Thoracic aorta (tissue), 2 donors: ENCODE measurements around the gene SUSD4. TPM values are rescaled to one million over a fixed set of nuclear protein-coding genes. Genes with fewer than 3 reads are reported as not detected.
"Not testable (repeated sequence)": the region's sequence is repeated elsewhere in the genome, so short reads cannot be mapped to it uniquely, and the experiment has no call there.

ENCODE experiments used
- ATAC-seq: fragments of 150-250 bp; one replicate; pipeline ENCODE4 v1.8.0; 2017; ENCODE audit warnings: low read depth; ENCODE audit not compliant: insufficient number of reproducible peaks, low FRiP score
- DNase-seq: peaks from one replicate; pipeline ENCODE4 v3.0.0-alpha.2; 2020; ENCODE audit warnings: low spot score
- H3K27ac ChIP-seq, 2 donors: fragments of 200-600 bp; sonication (generic); 1 replicate in 1 of 2; 2 replicates in 1 of 2; pipeline ENCODE4 v1.5.1; 2016; ENCODE audit warnings: mild to moderate bottlenecking in 2 of 2, moderate library complexity in 2 of 2
- H3K27me3 ChIP-seq: fragments of 200-600 bp; sonication (generic); replicated peaks from 2 replicates; pipeline ENCODE4 v1.6.0; 2016; ENCODE audit warnings: mild to moderate bottlenecking; ENCODE audit not compliant: insufficient read depth
- H3K36me3 ChIP-seq: fragments of 200-600 bp; sonication (generic); one replicate; pipeline ENCODE4 v1.5.1; 2016
- H3K4me1 ChIP-seq, 2 donors: fragments of 200-600 bp; sonication (generic); 1 replicate in 1 of 2; 2 replicates in 1 of 2; pipeline versions ENCODE4 v1.5.1 to v1.6.0; 2016; ENCODE audit warnings: low read depth in 2 of 2, mild to moderate bottlenecking in 1 of 2; ENCODE audit not compliant: control insufficient read depth in 1 of 2
- H3K4me3 ChIP-seq: fragments of 200-600 bp; sonication (generic); 2 replicates; pipeline ENCODE4 v1.5.1; 2016; ENCODE audit warnings: mild to moderate bottlenecking
- H3K9me3 ChIP-seq: fragments of 200-600 bp; sonication (generic); 2 replicates; pipeline ENCODE4 v1.5.1; 2016
- CTCF ChIP-seq: fragments of 200-600 bp; sonication (generic); IDR thresholded peaks from one replicate; pipeline ENCODE4 v1.5.1; 2019; ENCODE audit warnings: antibody characterized with exemption
- total RNA-seq, 2 donors: library from RNA; depleted of rRNA; stranded (reverse); fragments of >200 nt; gene quantifications; one replicate each; pipeline versions ENCODE4 v1.1.0 to v1.2.3, GENCODE V29; 2016

SUSD4 gene
- total RNA-seq, 2 donors from 2014 or later, result 1.6 TPM; not detected in 1

DNA sequence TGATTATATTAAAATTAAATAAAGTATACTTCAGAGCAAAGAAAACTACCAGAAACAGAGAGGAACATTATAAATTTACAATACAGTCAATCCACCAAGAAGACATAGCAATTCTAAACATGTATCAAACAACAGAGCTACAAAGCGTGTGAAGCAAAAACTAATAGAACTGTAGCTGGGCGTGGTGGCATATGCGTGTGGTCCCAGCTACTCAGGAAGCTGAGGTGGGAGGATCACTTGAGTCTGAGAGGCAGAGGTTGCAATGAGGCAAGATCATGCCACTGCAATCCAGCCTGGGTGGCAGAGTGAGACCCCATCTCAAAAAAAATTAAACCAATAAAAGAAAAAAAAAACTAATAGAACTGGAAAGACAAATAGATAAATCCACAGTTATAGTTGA lies 41.5 kb upstream of the SUSD4 start:
- DNase-seq, result no peak
- H3K9me3 ChIP-seq, result no peaks in the 10 kb centered on the region
- no peak for ATAC-seq
- no peak overlapping the region for H3K27ac ChIP-seq
- TF ChIP-seq CTCF, result no peak
- H3K27me3 ChIP-seq, result no peaks in the 10 kb centered on the region
- no peaks in the 10 kb centered on the region for H3K36me3 ChIP-seq
- no peaks in the 10 kb centered on the region for H3K4me1 ChIP-seq
- H3K4me3 ChIP-seq, result no peak overlapping the region

DNA sequence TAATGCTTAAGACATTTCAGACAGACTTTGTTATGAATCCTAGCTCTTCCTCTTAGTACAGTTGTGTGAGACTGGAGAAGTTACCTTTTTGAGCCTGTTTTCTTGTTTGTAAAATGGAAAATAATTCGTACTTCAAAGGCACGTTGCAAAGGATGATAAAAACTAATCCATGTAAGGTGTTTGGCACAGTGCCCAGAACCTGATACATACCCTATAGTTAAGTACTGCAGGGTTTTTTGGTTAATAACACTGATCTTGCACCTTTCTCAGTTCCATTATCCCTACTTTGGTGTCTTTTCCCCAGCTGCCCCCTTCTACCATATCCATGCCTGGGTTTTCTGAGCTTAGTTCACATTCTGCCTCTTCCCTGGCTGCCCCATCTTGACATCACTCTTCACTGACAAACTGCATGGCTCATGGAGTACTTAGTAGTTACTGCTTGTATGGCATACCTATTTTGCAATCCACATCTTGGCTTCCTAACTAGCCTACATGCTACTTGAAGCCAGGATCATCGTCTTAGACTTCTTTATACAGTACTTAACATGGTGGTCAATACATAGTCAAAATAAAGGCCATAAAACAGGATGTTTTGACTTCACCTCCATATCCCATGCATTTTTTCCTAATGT lies 39.3 kb upstream of the SUSD4 start:
- no peak overlapping the region for H3K4me3 ChIP-seq
- ATAC-seq (no peak), DNase-seq (no peak)
- no peak for TF ChIP-seq CTCF
- no peak overlapping the region for H3K27ac ChIP-seq
- no peaks in the 10 kb centered on the region for H3K27me3 ChIP-seq
- no peaks in the 10 kb centered on the region for H3K9me3 ChIP-seq
- no peaks in the 10 kb centered on the region for H3K36me3 ChIP-seq
- no peaks in the 10 kb centered on the region for H3K4me1 ChIP-seq

GRCh38 chr1:223402790-223403142 lies 38.8 kb upstream of the SUSD4 start:
- Histone ChIP-seq H3K9me3 (no peaks in the 10 kb centered on the region), H3K4me3 (no peak overlapping the region), H3K27ac (no peak overlapping the region), H3K4me1 (no peaks in the 10 kb centered on the region), H3K27me3 (no peaks in the 10 kb centered on the region), H3K36me3 (no peaks in the 10 kb centered on the region)
- no peak for TF ChIP-seq CTCF
- DNase-seq (no peak), ATAC-seq (no peak)

DNA sequence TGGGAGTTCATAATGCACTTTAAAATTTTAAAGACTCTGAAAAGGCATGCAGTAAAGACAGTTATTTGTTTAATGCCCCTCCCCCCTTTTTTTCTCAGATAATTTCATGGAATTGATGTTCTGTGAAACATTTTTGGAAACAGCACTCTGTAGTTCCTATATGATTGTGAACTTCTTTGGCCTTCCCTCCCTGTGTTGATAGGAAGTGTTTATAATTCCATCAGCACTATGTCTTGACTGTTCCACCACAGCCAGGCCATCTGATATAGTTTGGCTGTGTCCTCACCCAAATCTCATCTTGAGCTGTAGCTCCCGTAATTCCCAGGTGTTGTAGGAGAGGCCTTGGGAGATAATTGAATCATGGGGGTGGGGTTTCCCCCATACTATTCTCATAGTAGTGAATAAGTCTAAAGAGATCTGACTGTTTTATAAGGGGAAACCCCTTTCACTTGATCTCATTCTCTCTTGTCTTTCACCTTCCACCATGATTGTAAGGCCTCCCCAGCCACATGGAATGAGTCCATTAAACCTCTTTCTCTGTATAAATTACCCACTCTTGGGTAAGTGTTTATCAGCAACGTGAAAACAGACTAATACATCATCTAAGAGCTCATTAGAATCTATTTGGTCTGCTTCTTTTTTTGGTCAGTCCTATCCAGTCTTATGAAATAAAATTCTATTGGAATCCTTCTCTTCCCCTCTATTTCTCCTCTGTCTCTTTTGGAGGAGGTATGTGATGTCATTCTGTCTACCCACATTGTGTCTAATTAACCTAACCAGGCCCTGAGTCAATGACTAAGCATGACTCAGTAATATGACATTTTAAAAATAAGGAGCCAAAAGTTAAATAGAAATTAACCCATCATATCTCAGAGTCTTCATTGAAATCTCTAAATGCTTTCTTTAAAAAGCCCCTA lies 38.2 kb upstream of the SUSD4 start:
- ATAC-seq (no peak), DNase-seq (no peak)
- no peaks in the 10 kb centered on the region for H3K36me3 ChIP-seq
- no peak for TF ChIP-seq CTCF
- H3K27me3 ChIP-seq, result no peaks in the 10 kb centered on the region
- no peak overlapping the region for H3K4me3 ChIP-seq
- no peak overlapping the region for H3K27ac ChIP-seq
- H3K9me3 ChIP-seq, result no peaks in the 10 kb centered on the region
- no peaks in the 10 kb centered on the region for H3K4me1 ChIP-seq

DNA sequence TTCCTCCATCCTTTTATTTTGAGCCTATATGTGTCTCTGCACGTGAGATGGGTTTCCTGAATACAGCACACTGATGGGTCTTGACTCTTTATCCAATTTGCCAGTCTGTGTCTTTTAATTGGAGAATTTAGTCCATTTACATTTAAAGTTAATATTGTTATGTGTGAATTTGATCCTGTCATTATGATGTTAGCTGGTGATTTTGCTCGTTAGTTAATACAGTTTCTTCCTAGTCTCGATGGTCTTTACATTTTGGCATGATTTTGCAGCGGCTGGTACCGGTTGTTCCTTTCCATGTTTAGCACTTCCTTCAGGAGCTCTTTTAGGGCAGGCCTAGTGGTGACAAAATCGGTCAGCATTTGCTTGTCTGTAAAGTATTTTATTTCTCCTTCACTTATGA lies 35.4 kb upstream of the SUSD4 start:
- ATAC-seq, H3K4me3 ChIP-seq, H3K27ac ChIP-seq, DNase-seq, H3K27me3 ChIP-seq, H3K36me3 ChIP-seq, H3K4me1 ChIP-seq, H3K9me3 ChIP-seq: not testable (repeated sequence)
